Measurements from ENCODE around the gene BBC3. TPM values are rescaled to one million over a fixed set of nuclear protein-coding genes. Genes with fewer than 3 reads are reported as not detected.

BBC3 gene
- total RNA-seq, 1 donor from 2014 or later, result 18.6 TPM

- Mint-ChIP-seq H3K4me1 (ENCODE audit: unreplicated experiment) (peaks cover 19% of the 10 kb centered on the region), H3K9me3 (ENCODE audit: unreplicated experiment) (no peaks in the 10 kb centered on the region), H3K27ac (ENCODE audit: unreplicated experiment) (peak overlapping the region; percentile 99), H3K27me3 (ENCODE audit: unreplicated experiment) (peaks cover 24% of the 10 kb centered on the region), H3K36me3 (ENCODE audit: low read depth, unreplicated experiment) (peaks cover 36% of the 10 kb centered on the region), H3K4me3 (ENCODE audit: unreplicated experiment) (peak overlapping the region; percentile 93)
- DNase-seq (ENCODE audit: low spot score), result no peak
- no peak for TF ChIP-seq CTCF (IDR thresholded peaks at IDR 0.05; ENCODE audit: unreplicated experiment)
Measured at GRCh38 chr19:47257411-47258169, 26.6 kb upstream of the BBC3 start.

- H3K9me3 Mint-ChIP-seq (ENCODE audit: unreplicated experiment), result no peaks in the 10 kb centered on the region
- TF ChIP-seq CTCF (IDR thresholded peaks at IDR 0.05; ENCODE audit: unreplicated experiment), result no peak
- DNase-seq (ENCODE audit: low spot score), result peak; percentile 100
- peaks cover 19% of the 10 kb centered on the region for H3K4me1 Mint-ChIP-seq (ENCODE audit: unreplicated experiment)
- H3K27ac Mint-ChIP-seq (ENCODE audit: unreplicated experiment), result peak overlapping the region; percentile 99
- H3K27me3 Mint-ChIP-seq (ENCODE audit: unreplicated experiment), result peaks cover 24% of the 10 kb centered on the region
- peaks cover 33% of the 10 kb centered on the region for H3K36me3 Mint-ChIP-seq (ENCODE audit: low read depth, unreplicated experiment)
- H3K4me3 Mint-ChIP-seq (ENCODE audit: unreplicated experiment), result peak overlapping the region; percentile 93
Measured at GRCh38 chr19:47256693-47257410, 25.9 kb upstream of the BBC3 start.

- no peak for TF ChIP-seq CTCF (IDR thresholded peaks at IDR 0.05; ENCODE audit: unreplicated experiment)
- Mint-ChIP-seq H3K4me3 (ENCODE audit: unreplicated experiment) (peak within 1 kb of the TSS; percentile 93), H3K27ac (ENCODE audit: unreplicated experiment) (peak within 1 kb of the TSS; percentile 99), H3K4me1 (ENCODE audit: unreplicated experiment) (peaks cover 20% of the 10 kb centered on the region), H3K27me3 (ENCODE audit: unreplicated experiment) (peaks cover 22% of the 10 kb centered on the region), H3K9me3 (ENCODE audit: unreplicated experiment) (no peaks in the 10 kb centered on the region), H3K36me3 (ENCODE audit: low read depth, unreplicated experiment) (peaks cover 30% of the 10 kb centered on the region)
- DNase-seq (ENCODE audit: low spot score), result peak; percentile 95
Measured at GRCh38 chr19:47255879-47256692, 25.1 kb upstream of the BBC3 start, which contains the start of gene CCDC9. Gene CCDC9, plus strand, starts transcription at chr19:47256525. Its CDS starts 1,876 bp downstream, at chr19:47258401.

GRCh38 chr19:47253970-47254369 is 23.0 kb upstream of the BBC3 start:
- H3K27ac Mint-ChIP-seq (ENCODE audit: unreplicated experiment), result no peak overlapping the region
- no peak overlapping the region for H3K4me3 Mint-ChIP-seq (ENCODE audit: unreplicated experiment)
- H3K9me3 Mint-ChIP-seq (ENCODE audit: unreplicated experiment), result no peaks in the 10 kb centered on the region
- H3K36me3 Mint-ChIP-seq (ENCODE audit: low read depth, unreplicated experiment), result peaks cover 12% of the 10 kb centered on the region
- DNase-seq (ENCODE audit: low spot score), result no peak
- peaks cover 13% of the 10 kb centered on the region for H3K27me3 Mint-ChIP-seq (ENCODE audit: unreplicated experiment)
- peaks cover 16% of the 10 kb centered on the region for H3K4me1 Mint-ChIP-seq (ENCODE audit: unreplicated experiment)
- TF ChIP-seq CTCF (IDR thresholded peaks at IDR 0.05; ENCODE audit: unreplicated experiment), result no peak

All from endothelial cell (in vitro differentiated cells).